SK-N-SH treated with all-trans-retinoic acid at 6 μM for 48 hours (cell line): ENCODE results near the gene KHK.

ENCODE experiments used
- ATAC-seq: fragments of 200-7000 bp; cut with Tn5 transposase; 3 replicates; pipeline ENCODE4 v1.9.1; 2020; ENCODE audit warnings: mild to moderate bottlenecking, moderate library complexity
- CSDC2 ChIP-seq: fragments of 250-450 bp; sonication (Bioruptor Pico); IDR thresholded peaks from 2 replicates; pipeline ENCODE4 v1.5.0; 2020; ENCODE audit warnings: mild to moderate bottlenecking, moderate library complexity
- ESRRG ChIP-seq: fragments of 250-450 bp; sonication (Bioruptor Pico); IDR thresholded peaks from 2 replicates; pipeline ENCODE4 v1.6.1; 2021; ENCODE audit warnings: mild to moderate bottlenecking
- OSR1 ChIP-seq: fragments of 250-450 bp; sonication (Bioruptor Pico); IDR thresholded peaks from 2 replicates; pipeline ENCODE4 v1.8.0; 2022; ENCODE audit warnings: moderate library complexity, mild to moderate bottlenecking, inconsistent platforms
- POU6F1 ChIP-seq: fragments of 250-450 bp; sonication (Bioruptor Pico); IDR thresholded peaks from 2 replicates; pipeline ENCODE4 v1.8.0; 2021; ENCODE audit warnings: low read depth, mild to moderate bottlenecking, moderate library complexity, borderline replicate concordance
- PPARA ChIP-seq: fragments of 250-450 bp; sonication (Bioruptor Pico); IDR thresholded peaks from 2 replicates; pipeline ENCODE4 v1.5.0; 2020; ENCODE audit warnings: mild to moderate bottlenecking, borderline replicate concordance
- RARB ChIP-seq: fragments of 250-450 bp; sonication (Bioruptor Pico); IDR thresholded peaks from 2 replicates; pipeline ENCODE4 v1.8.0; 2021; ENCODE audit warnings: mild to moderate bottlenecking, moderate library complexity
- TCF4 ChIP-seq: fragments of 250-450 bp; sonication (Bioruptor Pico); IDR thresholded peaks from 2 replicates; pipeline ENCODE4 v1.8.0; 2021; ENCODE audit warnings: mild to moderate bottlenecking, moderate library complexity, borderline replicate concordance
- TOX ChIP-seq: fragments of 250-450 bp; sonication (Bioruptor Pico); IDR thresholded peaks from 2 replicates; pipeline ENCODE4 v1.8.0; 2021; ENCODE audit warnings: mild to moderate bottlenecking, moderate library complexity, borderline replicate concordance
- ZC3H10 ChIP-seq: fragments of 250-450 bp; sonication (Bioruptor Pico); IDR thresholded peaks from 2 replicates; pipeline ENCODE4 v1.5.1; 2021; ENCODE audit warnings: mild to moderate bottlenecking, moderate library complexity
- ZFP3 ChIP-seq: fragments of 250-450 bp; sonication (Bioruptor Pico); IDR thresholded peaks from 2 replicates; pipeline ENCODE4 v1.5.0; 2020; ENCODE audit warnings: mild to moderate bottlenecking, moderate library complexity
- ZFP30 ChIP-seq: fragments of 450-650 bp; formaldehyde crosslinking; IDR thresholded peaks from 2 replicates; pipeline ENCODE4 v1.5.0; 2022; ENCODE audit warnings: mild to moderate bottlenecking, moderate library complexity
- ZNF565 ChIP-seq: fragments of 450-650 bp; formaldehyde crosslinking; conservative IDR thresholded peaks from 2 replicates; pipeline ENCODE4 v1.5.0; 2020; ENCODE audit warnings: low read depth, mild to moderate bottlenecking, moderate library complexity
- ZNF8 ChIP-seq: fragments of 450-650 bp; formaldehyde crosslinking; IDR thresholded peaks from 2 replicates; pipeline ENCODE4 v1.5.0; 2020; ENCODE audit warnings: mild to moderate bottlenecking, moderate library complexity
- TF ChIP-seq, protein P1 (sequence below): fragments of 250-450 bp; sonication (Bioruptor Pico); IDR thresholded peaks from 2 replicates; pipeline ENCODE4 v1.5.1; 2021; ENCODE audit warnings: mild to moderate bottlenecking, moderate library complexity
- TF ChIP-seq, protein P2 (sequence below): fragments of 250-450 bp; sonication (Bioruptor Pico); IDR thresholded peaks from 2 replicates; pipeline ENCODE4 v1.8.0; 2020; ENCODE audit warnings: mild to moderate bottlenecking, moderate library complexity, borderline replicate concordance
- TF ChIP-seq, protein P3 (sequence below): fragments of 250-450 bp; sonication (Bioruptor Pico); IDR thresholded peaks from 2 replicates; pipeline ENCODE4 v1.5.0; 2020; ENCODE audit warnings: mild to moderate bottlenecking, moderate library complexity
- TF ChIP-seq, protein P4 (sequence below): fragments of 250-450 bp; sonication (Bioruptor Pico); IDR thresholded peaks from 2 replicates; pipeline ENCODE4 v1.5.1; 2020; ENCODE audit warnings: low read depth, mild to moderate bottlenecking, moderate library complexity

KHK gene

DNA sequence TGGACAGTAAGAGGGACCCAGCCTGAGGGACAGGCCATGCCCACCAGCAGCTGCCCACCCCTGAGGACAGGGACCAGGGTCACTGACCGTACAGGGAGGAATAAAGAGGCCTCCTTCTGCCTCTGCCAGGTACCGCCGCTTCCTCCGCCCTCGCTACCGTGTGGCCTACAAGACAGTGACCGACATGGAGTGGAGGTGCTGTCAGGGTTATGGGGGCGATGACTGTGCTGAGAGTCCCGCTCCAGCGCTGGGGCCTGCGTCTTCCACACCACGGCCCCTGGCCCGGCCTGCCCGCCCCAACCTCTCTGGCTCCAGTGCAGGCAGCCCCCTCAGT, 6.0 kb upstream of the KHK start:
- no peak for ATAC-seq
- TF ChIP-seq ESRRG (CRISPR knock-in tag) (no peak), TCF4 (CRISPR knock-in tag) (no peak), ZNF8 (no peak), POU6F1 (no peak), CSDC2 (CRISPR knock-in tag) (no peak), ZFP3 (CRISPR knock-in tag) (no peak), ZNF565 (CRISPR knock-in tag) (no peak), RARB (no peak), ZFP30 (CRISPR knock-in tag) (no peak), OSR1 (CRISPR knock-in tag) (no peak), ZC3H10 (CRISPR knock-in tag) (no peak), PPARA (CRISPR knock-in tag) (no peak), TOX (no peak)
- TF ChIP-seq, protein P1, sequence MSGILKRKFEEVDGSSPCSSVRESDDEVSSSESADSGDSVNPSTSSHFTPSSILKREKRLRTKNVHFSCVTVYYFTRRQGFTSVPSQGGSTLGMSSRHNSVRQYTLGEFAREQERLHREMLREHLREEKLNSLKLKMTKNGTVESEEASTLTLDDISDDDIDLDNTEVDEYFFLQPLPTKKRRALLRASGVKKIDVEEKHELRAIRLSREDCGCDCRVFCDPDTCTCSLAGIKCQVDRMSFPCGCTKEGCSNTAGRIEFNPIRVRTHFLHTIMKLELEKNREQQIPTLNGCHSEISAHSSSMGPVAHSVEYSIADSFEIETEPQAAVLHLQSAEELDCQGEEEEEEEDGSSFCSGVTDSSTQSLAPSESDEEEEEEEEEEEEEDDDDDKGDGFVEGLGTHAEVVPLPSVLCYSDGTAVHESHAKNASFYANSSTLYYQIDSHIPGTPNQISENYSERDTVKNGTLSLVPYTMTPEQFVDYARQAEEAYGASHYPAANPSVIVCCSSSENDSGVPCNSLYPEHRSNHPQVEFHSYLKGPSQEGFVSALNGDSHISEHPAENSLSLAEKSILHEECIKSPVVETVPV (CRISPR knock-in tag), result no peak
- TF ChIP-seq, protein P2, sequence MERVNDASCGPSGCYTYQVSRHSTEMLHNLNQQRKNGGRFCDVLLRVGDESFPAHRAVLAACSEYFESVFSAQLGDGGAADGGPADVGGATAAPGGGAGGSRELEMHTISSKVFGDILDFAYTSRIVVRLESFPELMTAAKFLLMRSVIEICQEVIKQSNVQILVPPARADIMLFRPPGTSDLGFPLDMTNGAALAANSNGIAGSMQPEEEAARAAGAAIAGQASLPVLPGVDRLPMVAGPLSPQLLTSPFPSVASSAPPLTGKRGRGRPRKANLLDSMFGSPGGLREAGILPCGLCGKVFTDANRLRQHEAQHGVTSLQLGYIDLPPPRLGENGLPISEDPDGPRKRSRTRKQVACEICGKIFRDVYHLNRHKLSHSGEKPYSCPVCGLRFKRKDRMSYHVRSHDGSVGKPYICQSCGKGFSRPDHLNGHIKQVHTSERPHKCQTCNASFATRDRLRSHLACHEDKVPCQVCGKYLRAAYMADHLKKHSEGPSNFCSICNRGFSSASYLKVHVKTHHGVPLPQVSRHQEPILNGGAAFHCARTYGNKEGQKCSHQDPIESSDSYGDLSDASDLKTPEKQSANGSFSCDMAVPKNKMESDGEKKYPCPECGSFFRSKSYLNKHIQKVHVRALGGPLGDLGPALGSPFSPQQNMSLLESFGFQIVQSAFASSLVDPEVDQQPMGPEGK (CRISPR knock-in tag), result no peak
- TF ChIP-seq, protein P3, sequence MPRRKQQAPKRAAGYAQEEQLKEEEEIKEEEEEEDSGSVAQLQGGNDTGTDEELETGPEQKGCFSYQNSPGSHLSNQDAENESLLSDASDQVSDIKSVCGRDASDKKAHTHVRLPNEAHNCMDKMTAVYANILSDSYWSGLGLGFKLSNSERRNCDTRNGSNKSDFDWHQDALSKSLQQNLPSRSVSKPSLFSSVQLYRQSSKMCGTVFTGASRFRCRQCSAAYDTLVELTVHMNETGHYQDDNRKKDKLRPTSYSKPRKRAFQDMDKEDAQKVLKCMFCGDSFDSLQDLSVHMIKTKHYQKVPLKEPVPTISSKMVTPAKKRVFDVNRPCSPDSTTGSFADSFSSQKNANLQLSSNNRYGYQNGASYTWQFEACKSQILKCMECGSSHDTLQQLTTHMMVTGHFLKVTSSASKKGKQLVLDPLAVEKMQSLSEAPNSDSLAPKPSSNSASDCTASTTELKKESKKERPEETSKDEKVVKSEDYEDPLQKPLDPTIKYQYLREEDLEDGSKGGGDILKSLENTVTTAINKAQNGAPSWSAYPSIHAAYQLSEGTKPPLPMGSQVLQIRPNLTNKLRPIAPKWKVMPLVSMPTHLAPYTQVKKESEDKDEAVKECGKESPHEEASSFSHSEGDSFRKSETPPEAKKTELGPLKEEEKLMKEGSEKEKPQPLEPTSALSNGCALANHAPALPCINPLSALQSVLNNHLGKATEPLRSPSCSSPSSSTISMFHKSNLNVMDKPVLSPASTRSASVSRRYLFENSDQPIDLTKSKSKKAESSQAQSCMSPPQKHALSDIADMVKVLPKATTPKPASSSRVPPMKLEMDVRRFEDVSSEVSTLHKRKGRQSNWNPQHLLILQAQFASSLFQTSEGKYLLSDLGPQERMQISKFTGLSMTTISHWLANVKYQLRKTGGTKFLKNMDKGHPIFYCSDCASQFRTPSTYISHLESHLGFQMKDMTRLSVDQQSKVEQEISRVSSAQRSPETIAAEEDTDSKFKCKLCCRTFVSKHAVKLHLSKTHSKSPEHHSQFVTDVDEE, result no peak
- TF ChIP-seq, all 23 proteins: peak for 0

DNA sequence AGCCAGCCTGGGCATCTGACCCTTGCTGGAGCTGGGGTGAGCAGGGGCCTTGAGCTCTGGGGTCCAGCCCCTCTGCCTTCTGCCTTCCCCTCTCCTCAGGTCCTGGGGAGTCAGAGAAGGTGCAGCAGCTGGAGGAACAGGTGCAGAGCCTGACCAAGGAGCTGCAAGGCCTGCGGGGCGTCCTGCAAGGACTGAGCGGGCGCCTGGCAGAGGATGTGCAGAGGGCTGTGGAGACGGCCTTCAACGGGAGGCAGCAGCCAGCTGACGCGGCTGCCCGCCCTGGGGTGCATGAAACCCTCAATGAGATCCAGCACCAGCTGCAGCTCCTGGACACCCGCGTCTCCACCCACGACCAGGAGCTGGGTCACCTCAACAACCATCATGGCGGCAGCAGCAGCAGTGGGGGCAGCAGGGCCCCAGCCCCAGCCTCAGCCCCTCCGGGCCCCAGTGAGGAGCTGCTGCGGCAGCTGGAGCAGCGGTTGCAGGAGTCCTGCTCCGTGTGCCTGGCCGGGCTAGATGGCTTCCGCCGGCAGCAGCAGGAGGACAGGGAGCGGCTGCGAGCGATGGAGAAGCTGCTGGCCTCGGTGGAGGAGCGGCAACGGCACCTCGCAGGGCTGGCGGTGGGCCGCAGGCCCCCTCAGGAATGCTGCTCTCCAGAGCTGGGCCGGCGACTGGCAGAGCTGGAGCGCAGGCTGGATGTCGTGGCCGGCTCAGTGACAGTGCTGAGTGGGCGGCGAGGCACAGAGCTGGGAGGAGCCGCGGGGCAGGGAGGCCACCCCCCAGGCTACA, 4.4 kb upstream of the KHK start:
- TF ChIP-seq CSDC2 (CRISPR knock-in tag) (no peak), ZFP3 (CRISPR knock-in tag) (no peak), ZNF8 (no peak)
- TF ChIP-seq, protein P3, result no peak
- TF ChIP-seq, protein P4, sequence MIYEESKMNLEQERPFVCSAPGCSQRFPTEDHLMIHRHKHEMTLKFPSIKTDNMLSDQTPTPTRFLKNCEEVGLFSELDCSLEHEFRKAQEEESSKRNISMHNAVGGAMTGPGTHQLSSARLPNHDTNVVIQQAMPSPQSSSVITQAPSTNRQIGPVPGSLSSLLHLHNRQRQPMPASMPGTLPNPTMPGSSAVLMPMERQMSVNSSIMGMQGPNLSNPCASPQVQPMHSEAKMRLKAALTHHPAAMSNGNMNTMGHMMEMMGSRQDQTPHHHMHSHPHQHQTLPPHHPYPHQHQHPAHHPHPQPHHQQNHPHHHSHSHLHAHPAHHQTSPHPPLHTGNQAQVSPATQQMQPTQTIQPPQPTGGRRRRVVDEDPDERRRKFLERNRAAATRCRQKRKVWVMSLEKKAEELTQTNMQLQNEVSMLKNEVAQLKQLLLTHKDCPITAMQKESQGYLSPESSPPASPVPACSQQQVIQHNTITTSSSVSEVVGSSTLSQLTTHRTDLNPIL (CRISPR knock-in tag), result no peak
- TF ChIP-seq, all 23 proteins: peak for 0
- ATAC-seq, result no peak
